Transverse colon (tissue), 4 donors: ENCODE measurements around the gene SYT2. TPM values are rescaled to one million over a fixed set of nuclear protein-coding genes. Genes with fewer than 3 reads are reported as not detected.

Experiments
- DNase-seq: peaks from one replicate; pipeline ENCODE4 v3.0.0-alpha.2; 2019
- H3K27ac ChIP-seq, 4 donors: fragments of 200-600 bp; sonication (generic); 2 replicates each; pipeline ENCODE4 v1.5.1; 2016 to 2018; ENCODE audit warnings: inconsistent platforms in 4 of 4
- H3K27me3 ChIP-seq: fragments of 200-600 bp; sonication (generic); 2 replicates; pipeline ENCODE4 v1.5.1; 2017; ENCODE audit warnings: inconsistent platforms
- H3K36me3 ChIP-seq, 4 donors: fragments of 200-600 bp; sonication (generic); 2 replicates each; pipeline ENCODE4 v1.5.1; 2017 to 2019; ENCODE audit warnings: inconsistent platforms in 4 of 4
- H3K4me1 ChIP-seq, 4 donors: fragments of 200-600 bp; sonication (generic); 2 replicates each; pipeline ENCODE4 v1.5.1; 2017 to 2020; ENCODE audit warnings: inconsistent platforms in 4 of 4
- H3K4me3 ChIP-seq, 4 donors: fragments of 200-600 bp; sonication (generic); 1 replicate in 1 of 4; 2 replicates in 3 of 4; pipeline versions ENCODE4 v1.5.1 to v1.6.1; 2017 to 2019; ENCODE audit warnings: inconsistent platforms in 4 of 4
- H3K9me3 ChIP-seq, 2 donors: fragments of 200-600 bp; sonication (generic); 2 replicates each; pipeline ENCODE4 v1.5.1; 2017 to 2019; ENCODE audit warnings: inconsistent platforms in 2 of 2
- EP300 ChIP-seq: sonication (generic); formaldehyde crosslinking; IDR thresholded peaks from one replicate; pipeline ENCODE4 v1.6.1; 2017; ENCODE audit warnings: antibody characterized with exemption, low read depth
- POLR2A ChIP-seq: fragments of 450-650 bp; IDR thresholded peaks from one replicate; pipeline ENCODE4 v1.6.1; 2016; ENCODE audit warnings: antibody characterized with exemption, mild to moderate bottlenecking, moderate library complexity
- POLR2AphosphoS5 ChIP-seq, 3 donors: sonication (generic); formaldehyde crosslinking; IDR thresholded peaks; one replicate each; pipeline ENCODE4 v1.6.1; 2016; ENCODE audit warnings: antibody characterized with exemption in 3 of 3
- WGBS, 2 donors: methylation state at CpG; one replicate each; pipeline ENCODE4 v1.1.5; 2018; ENCODE audit warnings: low coverage in 1 of 2; 5-methylcytosine and 5-hydroxymethylcytosine counted together
- in situ Hi-C, 4 donors: fragments of 200-750 bp; cut with MboI; loops; one replicate each; pipeline versions ENCODE4 v1.15.0 to v1.15.1; 2017; ENCODE audit warnings: low sequenced_read_pairs in 3 of 4, low pct_ligation_motif_present in 1 of 4, low pct_unique_long_range_greater_than_20kb in 1 of 4
- intact Hi-C: fragments of 100-400 bp; cut with DNase I; formaldehyde crosslinking; loops from one replicate; pipeline ENCODE4 v1.15.1; 2023; ENCODE audit warnings: low total_unique reads
- total RNA-seq, 4 donors: library from RNA; depleted of rRNA; stranded (reverse); fragments of >200 nt; gene quantifications; one replicate each; pipeline ENCODE4 v1.1.0, GENCODE V29; 2016
- TF ChIP-seq, protein P1 (sequence below), 5 experiments: fragments of 200-600 bp in 3 of 5; fragments of 450-650 bp in 2 of 5; sonication (generic) in 3 of 5; IDR thresholded peaks; 1 replicate in 2 of 5; 2 replicates in 3 of 5; pipeline ENCODE4 v1.5.1; 2016 to 2017; ENCODE audit warnings: antibody characterized with exemption in 5 of 5, inconsistent platforms in 3 of 5, mild to moderate bottlenecking in 2 of 5, moderate library complexity in 1 of 5

Gene SYT2
- total RNA-seq, 4 donors from 2014 or later: 0.16 to 0.40 TPM; not detected in 2

DNA sequence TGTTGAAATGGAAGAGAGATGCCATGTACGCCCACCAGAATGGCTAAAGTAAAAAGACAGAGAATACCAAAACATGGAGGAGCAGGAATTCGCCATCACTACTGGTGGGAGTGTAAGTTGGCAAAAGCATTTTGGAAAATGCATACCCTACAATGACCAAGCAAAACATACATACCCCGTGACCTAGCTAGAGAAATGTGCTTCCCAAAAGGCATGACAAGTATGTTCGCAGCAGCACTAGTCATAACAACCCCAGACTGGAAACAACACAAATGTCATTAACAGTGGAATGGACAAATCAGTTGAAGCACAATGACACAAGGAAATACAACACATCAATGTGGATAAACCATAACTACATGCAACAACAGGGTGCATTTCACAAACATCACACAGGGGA, 27.2 kb downstream of the SYT2 start:
- H3K4me3 ChIP-seq: no peak overlapping the region
- H3K9me3 ChIP-seq: no peaks in the 10 kb centered on the region
- no peak overlapping the region for H3K27ac ChIP-seq
- no peaks in the 10 kb centered on the region for H3K4me1 ChIP-seq
- no peak for DNase-seq
- peaks cover 37% of the 10 kb centered on the region for H3K27me3 ChIP-seq
- 83 to 86% methylated on average over 4 of the region's 4 CpGs for WGBS, 2 donors
- H3K36me3 ChIP-seq: no peaks in the 10 kb centered on the region
- intact Hi-C loops: no loop called here
- TF ChIP-seq POLR2A (no peak), EP300 (no peak), POLR2AphosphoS5 (IDR thresholded peaks at IDR 0.05) (no peak)
- TF ChIP-seq, protein P1, sequence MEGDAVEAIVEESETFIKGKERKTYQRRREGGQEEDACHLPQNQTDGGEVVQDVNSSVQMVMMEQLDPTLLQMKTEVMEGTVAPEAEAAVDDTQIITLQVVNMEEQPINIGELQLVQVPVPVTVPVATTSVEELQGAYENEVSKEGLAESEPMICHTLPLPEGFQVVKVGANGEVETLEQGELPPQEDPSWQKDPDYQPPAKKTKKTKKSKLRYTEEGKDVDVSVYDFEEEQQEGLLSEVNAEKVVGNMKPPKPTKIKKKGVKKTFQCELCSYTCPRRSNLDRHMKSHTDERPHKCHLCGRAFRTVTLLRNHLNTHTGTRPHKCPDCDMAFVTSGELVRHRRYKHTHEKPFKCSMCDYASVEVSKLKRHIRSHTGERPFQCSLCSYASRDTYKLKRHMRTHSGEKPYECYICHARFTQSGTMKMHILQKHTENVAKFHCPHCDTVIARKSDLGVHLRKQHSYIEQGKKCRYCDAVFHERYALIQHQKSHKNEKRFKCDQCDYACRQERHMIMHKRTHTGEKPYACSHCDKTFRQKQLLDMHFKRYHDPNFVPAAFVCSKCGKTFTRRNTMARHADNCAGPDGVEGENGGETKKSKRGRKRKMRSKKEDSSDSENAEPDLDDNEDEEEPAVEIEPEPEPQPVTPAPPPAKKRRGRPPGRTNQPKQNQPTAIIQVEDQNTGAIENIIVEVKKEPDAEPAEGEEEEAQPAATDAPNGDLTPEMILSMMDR (IDR thresholded peaks at IDR 0.05): no peak
- in situ Hi-C loops: no loop called here

DNA sequence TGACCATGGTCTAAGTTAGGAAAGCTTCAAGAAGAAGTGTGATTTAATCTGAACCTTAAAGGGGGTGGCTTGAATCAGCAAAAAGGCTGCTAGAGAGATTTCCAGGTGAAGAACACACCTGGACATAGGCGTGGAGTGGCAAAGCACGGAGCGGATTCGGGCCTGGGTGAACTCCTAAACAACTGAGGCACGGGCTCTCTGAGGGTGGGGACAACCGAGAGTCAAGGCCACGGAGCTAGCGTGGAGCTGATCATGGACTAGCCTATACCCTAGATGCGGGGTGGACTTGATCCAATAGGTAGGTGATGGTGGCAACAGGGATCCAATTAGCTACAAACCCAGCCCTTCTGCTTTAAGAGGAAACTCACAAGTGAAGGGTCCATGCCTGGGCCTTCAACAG, 27.8 kb downstream of the SYT2 start:
- intact Hi-C loops: no loop called here
- Histone ChIP-seq H3K4me1 (no peaks in the 10 kb centered on the region), H3K9me3 (no peaks in the 10 kb centered on the region), H3K4me3 (no peak overlapping the region), H3K27me3 (peaks cover 37% of the 10 kb centered on the region), H3K36me3 (no peaks in the 10 kb centered on the region), H3K27ac (no peak overlapping the region)
- in situ Hi-C loops: no loop called here
- 90 to 91% methylated on average over 4 to 9 of the region's 9 CpGs for WGBS, 2 donors
- DNase-seq: no peak
- TF ChIP-seq POLR2AphosphoS5 (IDR thresholded peaks at IDR 0.05): no peak
- TF ChIP-seq, protein P1 (IDR thresholded peaks at IDR 0.05): no peak
- no peak for TF ChIP-seq POLR2A
- TF ChIP-seq EP300: no peak

DNA sequence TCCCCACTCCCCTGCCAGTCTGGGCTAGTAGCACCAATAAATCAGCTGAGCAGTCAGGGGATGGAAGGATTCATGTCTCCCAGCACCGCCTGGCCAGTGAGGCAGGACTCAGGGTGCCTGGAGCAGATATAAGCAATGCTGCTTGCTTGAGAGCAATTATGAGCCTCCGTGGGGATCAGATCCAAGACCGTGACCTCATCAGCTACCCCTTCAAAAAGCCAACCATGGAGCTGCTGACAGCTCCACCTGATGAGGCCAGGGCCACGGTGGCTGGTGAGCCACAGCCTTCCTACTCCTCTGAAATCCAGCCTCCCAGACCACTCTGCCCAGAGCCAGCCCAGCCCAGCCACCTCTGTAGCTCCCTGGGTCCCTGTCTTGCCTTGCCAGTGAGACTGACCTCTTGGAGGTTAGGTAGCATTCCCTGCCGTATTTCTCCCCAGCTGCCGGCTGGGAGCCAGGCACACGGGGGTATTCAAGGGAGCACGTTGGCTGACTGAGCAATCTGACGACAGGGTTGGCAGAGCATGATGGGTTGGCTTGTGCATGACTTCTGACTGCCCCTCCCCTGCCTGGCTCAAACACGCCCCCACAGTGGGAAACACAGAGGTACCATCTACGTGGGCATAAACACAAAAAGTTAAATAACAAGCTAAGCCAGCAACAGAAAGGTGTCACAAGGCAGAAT, 28.4 kb downstream of the SYT2 start:
- no peaks in the 10 kb centered on the region for H3K4me1 ChIP-seq
- in situ Hi-C loops (no loop called here), intact Hi-C loops (no loop called here)
- DNase-seq: no peak
- H3K4me3 ChIP-seq: no peak overlapping the region
- no peaks in the 10 kb centered on the region for H3K36me3 ChIP-seq
- peaks cover 37% of the 10 kb centered on the region for H3K27me3 ChIP-seq
- TF ChIP-seq POLR2AphosphoS5 (IDR thresholded peaks at IDR 0.05) (no peak), POLR2A (no peak), EP300 (no peak)
- TF ChIP-seq, protein P1 (IDR thresholded peaks at IDR 0.05): no peak
- no peak overlapping the region for H3K27ac ChIP-seq
- WGBS, 2 donors: 60 to 74% methylated on average over 1 to 11 of the region's 11 CpGs
- H3K9me3 ChIP-seq: no peaks in the 10 kb centered on the region

DNA sequence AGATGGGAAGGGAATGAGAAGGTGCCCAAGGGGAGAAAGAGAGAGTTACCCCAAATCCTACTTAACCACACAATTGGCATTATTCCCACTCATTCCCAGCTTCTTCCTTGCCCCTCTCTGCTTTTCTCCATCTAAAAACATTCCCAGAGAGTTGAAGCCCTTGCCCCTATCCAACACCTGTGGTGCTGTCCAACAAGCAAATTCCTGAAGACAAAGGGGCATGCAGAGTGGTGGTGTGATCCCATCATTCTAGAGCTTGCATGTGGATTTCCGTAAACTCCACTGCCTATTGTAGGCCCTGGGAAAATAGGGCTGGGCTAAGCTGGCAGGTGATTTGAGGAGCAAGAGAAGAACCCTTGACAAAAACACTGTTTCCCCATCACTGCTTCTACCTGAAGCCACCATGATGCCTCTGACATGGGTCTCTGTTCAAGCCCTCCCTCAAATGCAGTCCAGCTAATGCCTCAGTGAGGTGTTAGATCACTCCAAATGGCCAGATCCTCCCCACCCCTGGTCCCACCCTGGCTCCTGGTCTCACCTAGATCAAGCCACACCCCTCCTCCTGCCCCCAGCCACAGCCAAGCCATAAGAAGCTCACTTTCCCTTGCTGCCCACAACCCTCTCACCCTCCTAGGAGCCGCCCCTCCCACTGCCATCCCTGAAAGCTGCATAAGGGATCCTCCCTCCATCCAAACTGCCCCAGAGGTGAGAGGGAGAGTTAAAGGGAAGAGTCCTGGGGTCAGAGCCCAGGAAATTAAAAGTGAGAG, 29.5 kb downstream of the SYT2 start:
- no peak for DNase-seq
- intact Hi-C loops: no loop called here
- no peak for TF ChIP-seq POLR2A
- TF ChIP-seq EP300: no peak
- TF ChIP-seq POLR2AphosphoS5 (IDR thresholded peaks at IDR 0.05): no peak
- TF ChIP-seq, protein P1 (IDR thresholded peaks at IDR 0.05): no peak
- Histone ChIP-seq H3K36me3 (no peaks in the 10 kb centered on the region), H3K9me3 (no peaks in the 10 kb centered on the region), H3K4me3 (no peak overlapping the region), H3K27ac (no peak overlapping the region), H3K4me1 (no peaks in the 10 kb centered on the region), H3K27me3 (peaks cover 33% of the 10 kb centered on the region)
- in situ Hi-C loops: no loop called here
- WGBS, 2 donors: 80% methylated on average over 2 of the region's 2 CpGs; no CpG with 5 or more reads in 1 of the 2 donors
